ENCODE results near the gene PRKN.

Gene PRKN

DNA sequence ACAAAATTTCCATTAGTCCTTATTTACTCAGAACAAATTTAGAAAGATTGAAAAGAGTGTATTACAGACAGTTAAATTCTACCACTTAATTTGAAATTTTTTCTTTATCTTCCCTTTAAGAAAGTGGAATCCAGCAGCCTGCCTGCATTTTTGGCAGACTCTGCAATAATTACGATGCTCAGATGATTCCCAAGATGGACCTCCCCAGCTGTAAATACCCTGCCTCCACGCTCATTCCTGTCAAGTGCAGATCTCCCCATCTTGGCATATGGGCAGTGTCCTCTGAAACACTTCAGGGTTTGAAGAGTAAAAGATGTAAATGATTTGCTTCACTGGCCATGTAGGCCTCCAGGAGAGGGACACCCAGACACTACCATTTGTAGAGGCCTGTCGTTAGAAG is 471.2 kb downstream of the PRKN start:
- no peak for DNase-seq (ENCODE audit: low read depth in 2 of 2, low spot score in 1 of 2)

DNA sequence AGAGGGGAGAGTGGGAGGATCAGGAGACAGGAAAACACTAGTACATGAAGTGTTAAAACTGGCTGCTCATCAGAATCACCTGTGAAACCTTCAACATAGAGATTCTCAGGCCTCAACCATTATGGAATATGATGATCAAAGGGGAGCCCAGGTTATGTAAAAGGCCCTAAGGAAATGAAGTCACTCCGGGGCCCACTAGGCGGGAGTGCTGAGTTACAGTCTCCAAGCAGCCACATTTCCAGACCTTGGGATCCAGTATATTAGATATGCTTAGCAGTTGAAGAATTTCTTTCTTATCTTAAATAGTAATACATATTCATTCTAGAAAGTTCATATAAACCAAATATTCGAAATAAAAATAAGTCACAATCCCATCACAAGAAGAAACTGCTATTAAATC is 476.3 kb downstream of the PRKN start:
- DNase-seq (ENCODE audit: low read depth in 2 of 2, low spot score in 1 of 2) = no peak

DNA sequence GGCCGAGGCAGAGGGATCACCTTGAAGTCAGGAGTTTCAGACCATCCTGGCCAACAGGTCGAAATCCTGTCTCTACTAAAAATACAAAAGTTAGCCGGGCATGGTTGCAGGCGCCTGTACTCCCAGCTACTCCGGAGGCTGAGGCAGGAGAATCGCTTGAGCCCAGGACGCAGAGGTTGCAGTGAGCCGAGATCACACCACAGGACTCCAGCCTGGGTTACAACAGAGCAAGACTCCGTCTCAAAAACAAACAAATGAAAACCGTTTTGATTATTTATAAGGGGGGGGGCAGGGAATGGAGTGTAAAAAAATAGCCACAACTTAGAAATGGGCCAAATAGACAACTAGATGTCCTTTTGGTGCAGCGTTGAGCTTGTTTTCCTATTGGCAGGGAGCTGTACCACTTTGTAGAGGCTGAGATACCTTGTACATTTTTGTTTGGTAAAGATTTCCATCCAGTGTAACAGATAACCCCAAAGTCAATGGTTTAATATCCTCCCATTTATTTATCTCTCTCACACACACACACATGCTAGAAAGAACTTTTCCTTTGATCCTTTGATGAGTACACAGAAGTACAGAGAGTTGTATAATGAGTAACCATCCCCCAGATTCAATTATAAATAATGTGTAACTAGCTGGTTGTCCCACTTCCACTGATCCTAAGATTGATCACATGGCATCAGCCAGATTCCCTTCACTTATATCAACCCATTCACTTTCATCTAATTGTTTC is 477.5 kb downstream of the PRKN start:
- DNase-seq (ENCODE audit: low read depth in 2 of 2, low spot score in 1 of 2) = no peak

DNA sequence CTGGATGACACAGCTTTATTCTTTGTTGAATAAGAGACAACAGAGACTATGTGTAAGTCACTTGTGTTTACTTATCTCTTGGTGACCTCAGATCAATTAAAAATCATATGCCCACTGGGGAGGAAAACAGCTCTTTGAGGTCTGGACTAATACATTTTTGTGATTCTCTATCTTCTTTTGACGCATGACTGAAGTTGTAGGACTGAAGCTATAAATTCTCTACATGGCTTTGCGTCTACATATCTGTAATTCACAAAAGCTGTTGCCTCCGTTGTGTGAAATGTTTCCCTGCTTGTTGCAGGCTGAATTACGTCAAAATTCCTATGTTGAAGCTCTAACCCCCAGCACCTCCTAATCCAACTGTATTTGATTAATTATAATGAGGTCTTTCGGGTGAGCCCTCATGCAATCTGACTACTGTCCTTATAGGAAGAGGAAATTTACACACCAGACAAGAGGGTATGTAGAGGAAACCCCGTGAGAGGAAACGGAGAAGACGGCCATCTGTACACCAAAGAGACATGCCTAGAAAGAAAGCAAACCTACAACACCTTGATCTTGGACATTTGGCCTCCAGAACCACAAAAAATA is 481.6 kb downstream of the PRKN start:
- DNase-seq (ENCODE audit: low read depth in 2 of 2, low spot score in 1 of 2) = no peak

DNA sequence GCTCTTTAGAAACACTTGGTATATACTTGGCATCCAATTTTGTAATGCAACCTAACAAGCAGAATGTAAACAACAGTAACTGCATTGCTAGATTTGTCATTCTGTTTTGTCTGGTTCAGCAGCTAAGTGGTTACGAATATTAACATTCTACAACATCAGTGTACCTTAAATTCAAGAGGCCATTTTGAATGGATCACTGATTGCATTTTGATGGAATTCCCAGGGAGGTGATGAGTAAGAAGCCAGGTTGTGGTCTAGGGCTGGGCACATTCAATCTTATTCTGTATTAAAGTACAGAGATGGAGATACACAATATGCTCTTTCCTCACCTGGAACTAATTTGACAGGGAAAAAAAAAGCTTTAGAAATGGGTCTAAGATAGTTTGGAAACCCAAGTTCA is 483.5 kb downstream of the PRKN start:
- no peak for DNase-seq (ENCODE audit: low read depth in 2 of 2, low spot score in 1 of 2)

DNA sequence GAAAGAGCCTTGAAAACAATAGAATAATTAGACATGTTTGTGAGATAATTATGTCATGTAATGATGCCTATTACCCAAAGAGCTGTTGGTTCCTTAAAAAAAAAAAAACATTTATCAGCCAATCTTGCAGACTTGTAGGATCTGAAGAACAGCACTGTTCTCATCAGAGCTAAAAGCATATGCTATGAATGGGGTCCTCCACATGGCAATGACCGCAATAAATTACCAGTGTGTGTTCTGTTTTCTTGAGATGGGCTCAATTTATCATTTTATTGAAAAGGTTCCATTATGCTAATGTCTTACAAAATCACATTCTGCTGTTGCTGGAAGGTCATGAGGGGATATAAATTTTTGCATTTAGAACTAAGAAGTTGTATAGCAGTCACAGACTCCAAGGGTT is 484.7 kb downstream of the PRKN start:
- DNase-seq (ENCODE audit: low read depth in 2 of 2, low spot score in 1 of 2) = no peak

DNA sequence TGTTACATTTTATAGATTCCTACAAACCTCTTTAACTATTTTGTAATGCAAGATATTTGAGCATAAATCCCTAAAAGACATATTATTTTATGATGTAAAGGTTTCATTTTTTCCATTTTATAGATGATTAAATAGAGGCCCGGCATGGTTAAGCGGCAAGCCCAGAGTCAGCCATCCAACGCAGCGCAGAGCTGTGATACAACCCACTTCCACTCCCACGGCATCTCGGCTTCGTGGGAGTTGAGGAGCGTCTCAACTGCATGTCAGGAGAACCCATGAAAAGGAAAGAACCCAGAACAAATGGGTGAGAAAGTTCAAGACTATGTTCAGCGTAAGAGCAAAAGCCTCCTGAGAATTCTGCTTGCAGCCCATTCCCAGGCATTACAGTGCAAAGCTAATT is 488.2 kb downstream of the PRKN start:
- no peak for DNase-seq (ENCODE audit: low read depth in 2 of 2, low spot score in 1 of 2)

DNA sequence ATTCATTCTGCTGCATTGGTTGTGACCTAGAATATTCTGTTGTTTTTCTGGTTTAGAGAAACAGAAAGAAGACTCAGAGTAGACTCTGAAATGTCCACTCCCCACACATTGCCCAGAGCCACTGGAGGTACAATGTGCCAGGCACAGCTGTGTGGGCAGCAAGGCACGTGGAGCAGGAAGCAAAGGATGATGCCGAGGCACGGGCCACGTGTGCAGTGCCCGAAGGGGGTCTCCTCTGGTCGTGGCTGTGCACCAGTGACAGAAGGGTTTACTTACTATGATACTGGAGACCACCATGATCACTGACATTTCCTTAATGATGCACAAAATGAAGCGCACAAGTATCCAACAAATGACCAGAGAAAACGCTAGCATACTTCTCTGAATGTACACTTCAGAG is 488.9 kb downstream of the PRKN start:
- no peak for DNase-seq (ENCODE audit: low read depth in 2 of 2, low spot score in 1 of 2)

DNA sequence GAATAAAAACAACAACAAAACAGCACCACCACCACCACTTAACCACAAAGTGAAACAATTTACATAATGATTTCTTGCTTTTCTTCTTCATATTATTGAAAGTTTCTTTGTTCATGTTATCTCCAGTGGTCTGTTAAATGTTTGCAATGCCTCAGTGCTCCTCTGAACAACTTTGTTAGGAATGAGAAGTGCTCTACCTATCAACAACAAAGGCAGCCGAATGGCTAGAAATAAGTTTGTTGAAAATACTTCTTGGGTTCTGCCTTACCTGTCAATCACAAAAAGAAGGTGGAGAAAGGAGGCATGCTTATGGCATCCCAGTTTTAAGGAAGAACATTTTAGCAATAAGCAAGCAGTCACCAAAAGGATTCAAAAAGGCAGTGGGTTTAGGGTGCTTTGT is 490.2 kb downstream of the PRKN start:
- DNase-seq (ENCODE audit: low read depth in 2 of 2, low spot score in 1 of 2) = no peak

DNA sequence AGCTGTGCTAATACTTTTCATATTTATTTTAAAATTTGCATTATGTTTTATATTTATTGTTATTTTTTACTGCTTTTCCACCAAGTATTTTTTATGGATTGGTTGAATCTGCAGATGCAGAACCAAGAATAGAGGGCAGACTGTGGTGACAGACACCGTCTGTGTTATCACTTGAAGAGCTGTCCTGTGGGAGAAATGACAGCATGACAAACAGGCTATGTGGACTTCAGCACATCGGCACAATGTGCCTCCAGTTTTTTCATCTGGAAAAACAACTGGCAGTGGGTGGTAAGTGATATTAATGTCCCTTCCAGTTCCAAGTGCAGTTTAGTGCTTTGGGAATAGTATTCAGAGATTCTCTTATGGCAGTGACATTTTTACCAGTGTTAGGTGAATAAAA is 492.9 kb downstream of the PRKN start:
- DNase-seq (ENCODE audit: low read depth in 2 of 2, low spot score in 1 of 2) = no peak

DNA sequence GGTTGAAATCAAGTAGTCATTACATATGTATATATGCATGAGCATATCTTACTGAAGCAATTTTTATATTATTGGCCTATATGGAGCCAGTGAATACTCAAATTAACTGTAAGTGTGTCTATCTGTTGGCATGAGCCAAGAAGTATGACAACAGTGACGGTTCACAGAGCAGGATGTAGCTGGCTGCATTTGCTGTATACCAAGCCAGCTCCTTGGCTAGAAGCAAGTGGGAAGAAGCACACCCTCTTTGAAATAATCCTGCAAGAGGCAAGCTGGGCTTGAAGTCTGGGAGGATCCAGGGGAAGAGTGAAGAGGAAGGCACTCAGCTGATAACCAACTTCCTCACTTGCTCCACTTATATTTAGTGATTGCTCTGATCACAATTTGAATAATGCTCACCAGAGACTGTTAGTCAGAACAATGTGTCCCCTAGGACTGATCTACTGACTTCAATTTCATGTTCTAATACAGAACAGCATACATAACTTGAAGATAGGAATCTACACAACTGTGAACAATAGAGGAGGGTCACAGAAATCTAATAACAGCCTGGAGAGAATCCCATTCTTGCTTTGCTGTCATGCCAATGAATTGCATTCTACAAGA is 497.3 kb downstream of the PRKN start:
- no peak for DNase-seq (ENCODE audit: low read depth in 2 of 2, low spot score in 1 of 2)

DNA sequence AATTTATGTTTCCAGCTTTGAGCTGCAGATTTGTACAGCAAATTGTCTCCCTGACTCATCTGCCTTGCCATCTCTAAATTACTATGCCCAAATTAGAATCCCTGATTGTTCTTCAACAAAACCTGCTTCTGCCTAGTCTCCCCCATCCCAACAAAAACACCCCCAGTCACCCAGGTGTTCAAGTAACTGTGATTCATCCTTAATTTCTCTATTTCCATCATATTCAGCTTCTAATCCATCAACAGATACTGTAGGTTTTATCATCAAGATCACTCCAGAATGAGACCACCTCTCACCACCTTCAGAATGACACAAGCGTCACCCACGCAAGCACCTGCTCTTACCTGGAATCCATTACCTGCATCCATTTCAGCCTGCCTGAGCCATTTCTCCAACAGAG is 498.5 kb downstream of the PRKN start:
- no peak for DNase-seq (ENCODE audit: low read depth in 2 of 2, low spot score in 1 of 2)

DNA sequence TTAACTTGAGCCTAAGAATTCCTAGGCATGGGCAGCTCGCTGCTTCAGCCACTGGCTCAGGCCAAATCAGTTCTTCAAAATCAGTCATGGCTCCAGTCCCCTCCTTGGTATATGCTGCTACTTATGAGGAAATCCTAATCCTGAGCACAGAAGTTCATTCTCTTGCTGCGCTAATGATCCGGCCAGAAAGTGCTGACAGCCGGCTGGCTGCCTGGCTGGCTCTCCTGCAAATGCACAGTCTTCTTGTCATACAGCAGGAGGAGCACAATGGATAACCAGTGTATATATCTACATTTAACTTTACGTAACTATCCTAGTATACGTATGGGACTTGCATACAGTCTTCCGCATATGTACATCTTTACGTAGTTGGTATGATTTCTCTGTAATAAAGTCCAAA is 500.8 kb downstream of the PRKN start:
- DNase-seq (ENCODE audit: low read depth in 2 of 2, low spot score in 1 of 2) = no peak

DNA sequence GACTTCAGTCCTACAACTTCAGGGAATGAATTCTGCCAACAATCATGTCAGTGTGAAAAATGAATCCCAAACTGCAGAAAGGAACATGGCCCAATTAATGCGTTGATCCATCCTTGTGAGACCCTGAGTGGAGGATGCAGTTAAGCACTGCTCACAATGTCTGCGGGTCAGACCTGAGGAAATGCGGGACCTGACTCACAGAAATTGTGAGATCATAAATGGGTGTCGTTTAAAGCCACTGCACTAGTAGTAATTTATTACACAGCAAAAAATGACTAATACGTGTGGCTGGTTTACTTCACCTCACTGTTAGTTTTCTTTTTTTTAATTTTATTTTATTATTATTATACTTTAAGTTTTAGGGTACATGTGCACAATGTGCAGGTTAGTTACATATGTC is 505.0 kb downstream of the PRKN start:
- DNase-seq (ENCODE audit: low read depth in 2 of 2, low spot score in 1 of 2) = no peak

DNA sequence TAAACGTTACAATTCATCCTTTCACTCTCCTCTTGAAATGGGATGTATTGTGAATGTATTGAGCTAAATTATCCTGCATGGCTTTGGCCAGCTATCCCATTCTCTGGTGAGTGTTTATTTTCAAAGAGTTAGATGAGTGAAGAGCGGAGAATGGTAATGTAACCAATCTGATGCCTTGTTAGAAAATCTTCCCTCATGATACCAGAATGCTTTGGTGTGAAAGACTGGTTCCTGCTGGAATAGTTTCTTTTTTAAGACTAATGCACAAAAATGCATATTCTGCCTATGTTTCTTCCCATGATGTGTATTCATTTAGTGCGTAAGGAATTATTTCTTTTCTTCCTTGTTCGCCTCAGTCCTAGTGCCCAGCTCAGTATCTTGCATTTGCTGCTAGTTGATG is 506.7 kb downstream of the PRKN start:
- DNase-seq (ENCODE audit: low read depth in 2 of 2, low spot score in 1 of 2) = no peak

DNA sequence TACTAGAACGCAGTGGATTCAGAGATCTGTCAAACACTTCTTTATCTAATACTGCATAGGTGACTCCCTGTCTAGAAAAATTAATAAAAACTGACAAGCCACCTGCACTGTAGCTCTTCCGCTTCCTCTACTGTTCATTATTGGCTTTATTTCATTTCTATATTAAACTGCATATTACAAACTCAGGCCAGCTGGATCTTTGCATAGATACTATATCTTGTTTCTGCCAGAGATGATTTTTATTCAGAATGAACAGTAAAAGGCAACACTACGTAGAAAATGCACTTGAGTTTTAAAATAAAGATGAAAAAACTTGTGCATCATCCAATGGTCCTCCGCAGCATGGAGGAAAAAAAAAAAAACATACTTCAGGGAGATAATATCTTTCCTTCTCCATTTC is 508.3 kb downstream of the PRKN start:
- no peak for DNase-seq (ENCODE audit: low read depth in 2 of 2, low spot score in 1 of 2)

DNA sequence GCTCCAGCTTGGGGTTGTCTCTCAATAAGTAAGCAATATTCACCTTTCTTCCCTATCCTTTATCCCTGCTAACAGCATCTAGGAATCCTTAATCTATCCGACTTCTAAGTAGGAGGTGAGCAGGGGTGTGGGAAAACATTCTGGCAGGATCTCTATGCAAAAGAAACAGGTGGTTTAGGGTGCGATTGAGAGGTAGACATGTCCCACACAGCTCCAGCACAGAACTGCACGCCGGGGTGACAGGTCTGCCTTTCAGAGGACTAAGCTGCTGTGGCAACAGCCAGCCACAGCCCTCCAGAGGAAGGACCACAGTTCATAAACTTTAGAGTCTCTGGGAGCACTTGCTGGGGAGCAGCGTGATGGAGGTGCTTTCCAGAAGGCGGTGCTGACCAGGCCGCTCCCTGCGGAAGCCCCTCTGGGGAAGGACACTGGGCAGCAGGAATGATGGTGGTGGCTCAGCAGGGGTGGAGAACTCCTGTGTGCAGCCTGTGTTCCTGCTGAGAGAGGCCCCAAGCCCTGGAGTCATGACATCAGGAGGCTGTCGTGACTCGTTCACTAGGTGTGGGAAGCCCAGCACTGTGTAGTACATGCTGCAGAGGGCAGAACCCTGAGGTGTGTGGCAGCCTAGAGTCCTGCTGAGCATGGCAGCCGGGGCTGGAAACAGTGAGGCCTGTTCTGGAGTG is 509.6 kb downstream of the PRKN start:
- DNase-seq (ENCODE audit: low read depth in 2 of 2, low spot score in 1 of 2) = no peak

DNA sequence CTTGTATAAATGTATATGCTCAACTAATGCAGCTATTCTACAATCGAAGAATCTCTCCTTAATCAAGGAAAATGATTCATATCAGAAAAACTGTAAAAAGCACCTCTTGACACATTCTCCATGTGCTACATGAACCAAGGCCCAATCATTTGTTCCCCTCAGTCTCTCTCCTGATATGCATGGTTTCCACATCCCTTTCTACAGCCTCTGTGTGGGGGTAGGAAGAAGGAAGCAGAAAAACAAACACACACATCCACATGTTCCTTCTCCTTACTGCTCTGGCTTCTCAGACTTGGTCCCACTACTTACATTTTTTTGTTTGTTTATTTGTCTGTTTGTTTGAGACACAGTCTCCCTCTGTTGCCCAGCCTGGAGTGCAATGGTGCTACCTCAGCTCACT is 510.5 kb downstream of the PRKN start:
- no peak for DNase-seq (ENCODE audit: low read depth in 2 of 2, low spot score in 1 of 2)

DNA sequence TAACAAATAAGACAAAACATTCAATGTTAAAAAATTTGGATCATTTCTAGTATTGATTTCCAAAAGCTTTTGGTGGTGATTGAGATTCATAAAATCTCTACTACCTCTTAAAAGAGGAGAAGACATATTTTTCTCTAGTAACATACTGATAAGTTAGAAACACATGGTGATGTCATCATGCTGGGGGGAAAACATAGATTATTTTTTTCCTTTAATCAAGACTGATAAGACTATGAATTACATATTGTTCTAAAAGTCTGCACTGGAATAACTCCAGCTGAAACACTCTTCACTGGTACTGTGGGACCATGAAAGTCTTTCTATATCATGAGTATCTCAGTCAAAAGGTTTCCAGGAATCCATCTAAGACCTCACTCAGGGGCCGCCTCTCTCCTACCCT is 515.8 kb downstream of the PRKN start:
- no peak for DNase-seq (ENCODE audit: low read depth in 2 of 2, low spot score in 1 of 2)

DNA sequence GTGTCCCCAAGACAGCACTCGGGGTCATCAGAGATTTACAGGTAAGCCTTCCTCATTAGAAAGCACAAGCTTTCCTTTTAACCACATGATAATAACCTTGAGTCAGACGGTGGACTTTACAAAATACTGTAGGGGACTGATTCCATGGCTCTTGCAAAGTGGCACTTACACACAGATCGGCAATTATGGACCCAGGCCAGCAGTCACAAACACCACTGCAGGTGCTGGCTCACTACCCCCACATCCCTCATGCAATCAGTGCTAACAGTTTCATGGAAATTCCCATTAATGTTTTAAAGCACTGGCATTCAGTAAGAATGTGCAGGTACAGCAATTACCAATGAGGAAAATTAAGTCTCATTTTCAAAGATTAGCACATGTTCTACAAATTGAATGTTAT is 516.5 kb downstream of the PRKN start:
- DNase-seq (ENCODE audit: low read depth in 2 of 2, low spot score in 1 of 2) = no peak

DNA sequence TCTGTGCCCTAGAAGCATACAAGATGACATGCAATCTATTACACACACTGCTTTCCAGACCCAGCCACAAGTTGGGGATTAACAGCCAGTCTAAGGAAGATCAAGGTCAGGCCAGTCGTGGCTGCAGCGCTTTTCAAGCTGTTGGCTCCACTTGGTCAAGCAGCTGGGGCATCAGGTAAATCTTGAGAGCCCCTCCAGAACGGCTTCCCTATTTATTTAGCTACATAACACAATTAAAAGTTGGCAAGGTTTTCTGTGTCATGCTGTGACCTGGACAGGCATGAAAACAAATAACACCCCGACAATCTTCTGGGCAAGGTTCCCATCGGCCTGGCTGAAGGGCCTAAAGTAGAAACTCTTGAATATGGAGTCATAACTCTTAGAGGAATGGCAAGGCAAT is 524.3 kb downstream of the PRKN start:
- no peak for DNase-seq (ENCODE audit: low read depth in 2 of 2, low spot score in 1 of 2)

DNA sequence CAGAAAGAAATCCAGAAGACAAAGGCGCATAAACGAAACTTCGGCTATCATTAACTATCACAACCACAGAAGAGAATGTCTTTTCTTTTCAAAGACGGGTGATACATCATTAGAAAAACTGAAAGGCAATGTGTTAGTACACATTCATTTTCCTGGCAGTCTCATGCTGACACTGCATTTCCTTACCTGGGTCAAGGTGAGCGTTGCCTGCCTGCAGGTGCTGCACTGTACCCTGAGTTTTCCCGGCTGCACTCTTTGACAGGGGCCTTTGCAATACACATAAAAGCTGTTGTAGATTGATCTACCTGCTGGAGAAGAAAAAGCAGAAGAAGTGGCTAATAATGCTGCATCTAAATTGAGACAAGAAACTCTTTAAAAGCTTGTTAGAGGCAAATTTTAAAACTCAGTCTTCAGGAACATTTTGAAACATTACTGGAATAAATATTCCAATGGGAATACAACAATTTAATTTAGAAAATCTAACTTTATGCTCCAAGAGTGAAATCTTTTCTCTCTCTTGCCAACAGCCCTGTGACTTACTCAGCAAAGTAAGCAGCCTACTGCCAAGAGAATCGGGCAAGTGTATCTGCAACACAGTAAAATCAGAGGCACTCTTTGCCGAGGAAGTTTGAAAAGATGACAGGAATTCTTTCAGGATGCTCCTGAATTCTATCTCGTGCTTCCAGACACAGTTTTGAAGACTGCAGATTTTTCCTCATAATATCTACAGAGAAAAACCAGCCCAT is 526.4 kb downstream of the PRKN start:
- DNase-seq (ENCODE audit: low read depth in 2 of 2, low spot score in 1 of 2) = no peak

Data from stimulated activated CD8-positive, alpha-beta memory T cell treated with anti-CD3 and anti-CD28 coated beads, Interleukin-4, amount 100 ng/mL, for 1 hour (primary cell).